GM19372 (cell line): ENCODE measurements around the gene SVOPL.

ENCODE experiments used
- ATAC-seq: cut with Tn5 transposase; IDR thresholded peaks from one replicate; pipeline ENCODE4 v1.9.1; 2021; ENCODE audit warnings: mild to moderate bottlenecking, low read depth, moderate library complexity; ENCODE audit not compliant: unreplicated experiment

The SVOPL gene

GRCh38 chr7:138568655-138569054, 132.5 kb downstream of the SVOPL start:
- no peak for ATAC-seq

GRCh38 chr7:138565451-138566114, 135.6 kb downstream of the SVOPL start:
- no peak for ATAC-seq

DNA sequence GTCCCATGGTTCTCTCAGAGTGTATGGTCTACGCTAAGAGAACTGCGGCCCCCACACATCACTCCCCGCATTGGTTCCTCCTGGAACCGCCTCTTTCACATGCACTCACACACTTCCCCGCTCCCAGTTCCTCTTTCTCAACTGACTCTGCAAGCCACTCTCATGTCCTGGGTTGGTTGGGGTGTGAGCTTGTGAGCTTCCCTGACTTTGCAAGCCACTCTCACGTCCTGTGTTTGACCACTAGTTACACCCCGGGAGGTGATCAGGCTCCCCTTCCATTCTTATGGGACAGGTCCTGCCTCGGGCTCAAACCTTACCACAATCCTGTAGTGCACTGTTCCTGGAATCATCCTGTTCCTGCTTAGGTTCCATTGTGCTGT, 136.1 kb downstream of the SVOPL start:
- no peak for ATAC-seq

DNA sequence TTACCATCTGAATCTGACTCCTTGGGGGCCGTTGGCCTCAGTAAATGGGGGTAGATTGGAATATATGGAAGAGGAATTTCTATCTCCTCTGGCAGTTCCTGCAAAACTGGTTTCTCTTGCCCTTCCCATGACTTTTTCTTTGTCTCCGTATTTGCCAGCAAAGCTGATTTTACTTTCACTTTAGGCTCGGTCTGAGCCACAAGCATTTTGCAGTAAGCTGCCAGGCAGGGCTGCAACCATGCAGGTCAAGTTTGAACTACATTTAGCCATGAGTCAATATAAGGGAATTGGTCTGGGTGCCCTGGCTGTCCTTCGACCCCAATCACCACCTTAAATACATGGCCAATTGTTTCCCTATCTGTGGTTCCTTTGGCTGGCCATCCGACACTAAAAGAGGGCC, 136.8 kb downstream of the SVOPL start:
- ATAC-seq: no peak

- no peak for ATAC-seq
Observed at GRCh38 chr7:138563808-138564207, 137.4 kb downstream of the SVOPL start.

- ATAC-seq: no peak
Observed at GRCh38 chr7:138559448-138559847, 141.7 kb downstream of the SVOPL start.

GRCh38 chr7:138556771-138557484, 144.2 kb downstream of the SVOPL start:
- ATAC-seq: no peak

GRCh38 chr7:138555684-138556083, 145.5 kb downstream of the SVOPL start:
- ATAC-seq: no peak

GRCh38 chr7:138554674-138555073, 146.5 kb downstream of the SVOPL start:
- no peak for ATAC-seq

GRCh38 chr7:138553805-138554204, 147.4 kb downstream of the SVOPL start:
- no peak for ATAC-seq

- no peak for ATAC-seq
Observed at GRCh38 chr7:138551102-138551501, 150.1 kb downstream of the SVOPL start.

DNA sequence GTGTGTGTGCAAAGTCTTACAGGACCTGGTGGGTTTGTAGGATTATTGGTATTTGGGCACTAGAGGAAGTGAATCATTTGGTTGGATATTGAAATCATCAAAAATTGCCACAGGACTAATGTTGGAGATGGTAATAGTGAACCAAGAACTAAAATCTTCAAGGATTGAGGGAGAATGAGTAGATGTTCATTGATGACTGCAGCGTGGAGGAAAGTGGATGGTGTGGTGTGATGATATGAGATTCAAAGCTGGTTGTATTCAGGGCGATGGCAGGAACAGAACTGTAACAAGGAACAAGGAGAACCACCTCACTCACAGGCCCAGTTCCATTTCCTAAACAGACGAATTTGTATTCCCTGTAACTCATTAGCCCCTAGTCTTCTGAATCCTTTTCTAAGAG, 150.8 kb downstream of the SVOPL start:
- ATAC-seq: no peak

GRCh38 chr7:138549082-138549481, 152.1 kb downstream of the SVOPL start:
- ATAC-seq: no peak

DNA sequence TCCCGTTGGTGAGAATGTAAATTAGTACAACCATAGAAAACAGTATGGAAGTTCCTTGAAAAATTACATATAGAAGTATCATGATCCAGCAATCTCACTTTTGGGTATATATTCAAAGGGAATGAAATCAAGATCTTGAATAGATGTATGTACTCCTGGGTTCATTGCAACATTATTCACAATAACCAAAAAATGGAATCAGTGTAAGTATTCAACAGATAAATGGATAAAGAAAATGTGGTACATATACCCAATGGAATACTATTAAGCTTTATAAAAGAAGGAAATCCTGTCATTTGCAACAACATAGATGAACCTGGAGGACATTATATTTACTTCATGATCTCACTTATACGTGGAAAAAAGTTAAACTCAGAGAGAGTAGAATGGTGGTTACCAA, 154.3 kb downstream of the SVOPL start:
- ATAC-seq: no peak

DNA sequence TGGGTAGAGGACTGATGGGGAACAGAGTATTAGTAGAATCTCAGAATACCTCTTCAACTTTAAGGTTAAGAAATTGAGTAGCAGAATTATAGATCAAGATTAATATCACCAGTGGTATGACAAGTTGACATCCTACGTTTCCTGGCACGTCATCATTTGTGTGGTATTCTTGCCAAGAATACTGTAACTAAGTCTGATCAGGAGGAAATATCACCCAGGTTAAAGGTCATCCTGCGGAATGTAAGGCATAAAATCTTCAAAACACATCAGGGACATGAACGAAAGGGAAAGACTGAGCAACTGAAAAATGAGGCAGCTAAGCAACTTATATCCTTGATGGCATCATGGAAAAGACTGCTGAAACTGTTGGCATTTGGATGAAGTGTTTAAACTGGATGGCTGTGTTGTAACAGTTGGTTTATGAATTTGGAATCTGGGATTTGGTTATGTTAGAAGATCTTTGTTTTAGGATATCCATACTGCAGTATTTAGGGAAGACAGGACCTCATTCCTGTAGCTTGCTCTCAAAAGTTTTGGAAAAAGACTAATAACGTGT, 155.0 kb downstream of the SVOPL start:
- ATAC-seq: no peak

DNA sequence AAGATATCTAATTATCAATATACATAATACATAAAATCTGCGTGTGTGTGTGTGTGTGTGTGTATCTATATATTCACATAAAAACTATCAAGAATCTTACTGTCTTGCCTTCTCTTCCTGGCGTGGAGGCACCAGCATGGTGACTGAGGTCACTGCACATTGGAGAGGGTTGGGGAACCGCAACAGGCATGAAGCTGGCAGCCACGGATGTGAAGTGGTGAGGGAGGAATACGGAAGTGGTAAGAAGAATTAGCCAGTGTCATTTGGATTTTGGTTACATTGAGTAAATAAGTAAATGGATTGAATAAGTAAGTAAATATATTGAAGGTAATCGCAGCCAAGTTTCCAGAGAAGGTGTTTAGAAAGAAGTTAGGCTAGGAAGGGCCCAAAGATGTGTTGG, 156.0 kb downstream of the SVOPL start:
- no peak for ATAC-seq
